Colonic mucosa (tissue), 4 donors: ENCODE results near the gene CRTAC1. TPM values are rescaled to one million over a fixed set of nuclear protein-coding genes. Genes with fewer than 3 reads are reported as not detected.

ENCODE experiments used
- DNase-seq: peaks from one replicate; pipeline ENCODE4 v3.0.0-alpha.2; 2020
- H3K27ac ChIP-seq: fragments of 200-600 bp; one replicate; pipeline ENCODE4 v1.8.0; 2021
- H3K27me3 ChIP-seq: fragments of 200-600 bp; one replicate; pipeline ENCODE4 v1.8.0; 2021
- H3K36me3 ChIP-seq: fragments of 200-600 bp; one replicate; pipeline ENCODE4 v1.8.0; 2021
- H3K4me1 ChIP-seq: fragments of 200-600 bp; one replicate; pipeline ENCODE4 v1.8.0; 2021; ENCODE audit warnings: mild to moderate bottlenecking
- H3K4me3 ChIP-seq: fragments of 200-600 bp; one replicate; pipeline ENCODE4 v1.8.0; 2021
- H3K9ac ChIP-seq, 2 donors: one replicate each; pipeline ENCODE4 v1.7.0; 2013; ENCODE audit warnings: control low read depth in 2 of 2, low read depth in 2 of 2, low read length in 2 of 2
- H3K9me3 ChIP-seq: fragments of 200-600 bp; one replicate; pipeline ENCODE4 v1.8.0; 2021
- CTCF ChIP-seq: fragments of 200-600 bp; IDR thresholded peaks from one replicate; pipeline ENCODE4 v1.8.0; 2022; ENCODE audit warnings: antibody characterized with exemption, mild to moderate bottlenecking
- intact Hi-C: fragments of 100-400 bp; cut with DNase I; formaldehyde crosslinking; loops from one replicate; pipeline ENCODE4 v1.14.1; 2022
- total RNA-seq, 2 donors: library from RNA; stranded (reverse); fragmentation: NEBNext Ultra II Directional in 1 of 2; extraction: Animal tissue kit (Norgen Biotek cat#: 25700) in 1 of 2; gene quantifications; one replicate each; pipeline ENCODE4 v1.2.1, GENCODE V29; 2021
- donor health status: healthy.
- donor health status: DM: no; HTN: no; CAD: no.
- donor health status: DM: no; HTN: no; CAD: no.

Gene CRTAC1
- total RNA-seq, 2 donors from 2014 or later: 0.17 to 1.4 TPM

- intact Hi-C loops: no loop called here
- TF ChIP-seq CTCF: no peak
- Histone ChIP-seq H3K4me1 (no peaks in the 10 kb centered on the region), H3K4me3 (no peak overlapping the region), H3K36me3 (no peaks in the 10 kb centered on the region), H3K27ac (no peak overlapping the region), H3K9me3 (no peaks in the 10 kb centered on the region), H3K9ac (no peak overlapping the region), H3K27me3 (no peaks in the 10 kb centered on the region)
- DNase-seq: no peak
These were observed 87.1 kb downstream of the CRTAC1 start for GRCh38 chr10:97943294-97943693.

- H3K36me3 ChIP-seq: no peaks in the 10 kb centered on the region
- intact Hi-C loops: no loop called here
- TF ChIP-seq CTCF: no peak
- H3K9me3 ChIP-seq: no peaks in the 10 kb centered on the region
- no peak overlapping the region for H3K27ac ChIP-seq
- DNase-seq: no peak
- H3K4me1 ChIP-seq: no peaks in the 10 kb centered on the region
- no peak overlapping the region for H3K9ac ChIP-seq
- H3K27me3 ChIP-seq: no peaks in the 10 kb centered on the region
- H3K4me3 ChIP-seq: no peak overlapping the region
These were observed 89.9 kb downstream of the CRTAC1 start for GRCh38 chr10:97940534-97940933.

- intact Hi-C loops: no loop called here
These were observed 90.9 kb downstream of the CRTAC1 start for GRCh38 chr10:97939446-97939990.

GRCh38 chr10:97937928-97938327 is 92.5 kb downstream of the CRTAC1 start:
- H3K9ac ChIP-seq: no peak overlapping the region
- intact Hi-C loops: no loop called here
- no peak overlapping the region for H3K4me3 ChIP-seq
- H3K27ac ChIP-seq: no peak overlapping the region
- no peaks in the 10 kb centered on the region for H3K36me3 ChIP-seq
- H3K9me3 ChIP-seq: no peaks in the 10 kb centered on the region
- H3K4me1 ChIP-seq: no peaks in the 10 kb centered on the region
- H3K27me3 ChIP-seq: no peaks in the 10 kb centered on the region
- no peak for DNase-seq
- no peak for TF ChIP-seq CTCF

More at GRCh38 chr10:97939446-97939990, 90.9 kb downstream of the CRTAC1 start:
- H3K36me3 ChIP-seq: no peaks in the 10 kb centered on the region
- DNase-seq: no peak
- no peaks in the 10 kb centered on the region for H3K9me3 ChIP-seq
- H3K27ac ChIP-seq: no peak overlapping the region
- H3K4me3 ChIP-seq: no peak overlapping the region
- H3K9ac ChIP-seq: no peak overlapping the region
- TF ChIP-seq CTCF: no peak
- H3K27me3 ChIP-seq: no peaks in the 10 kb centered on the region
- H3K4me1 ChIP-seq: no peaks in the 10 kb centered on the region

GRCh38 chr10:97937054-97937453 is 93.4 kb downstream of the CRTAC1 start:
- intact Hi-C loops: no loop called here
- DNase-seq: no peak
- H3K9ac ChIP-seq: no peak overlapping the region
- TF ChIP-seq CTCF: no peak
- H3K27me3 ChIP-seq: no peaks in the 10 kb centered on the region
- H3K4me1 ChIP-seq: no peaks in the 10 kb centered on the region
- H3K9me3 ChIP-seq: no peaks in the 10 kb centered on the region
- H3K4me3 ChIP-seq: no peak overlapping the region
- no peak overlapping the region for H3K27ac ChIP-seq
- no peaks in the 10 kb centered on the region for H3K36me3 ChIP-seq
